Lower lobe of right lung (tissue), 2 donors: ENCODE measurements around the gene CD160. TPM values are rescaled to one million over a fixed set of nuclear protein-coding genes. Genes with fewer than 3 reads are reported as not detected.

Source experiments
- ATAC-seq, 2 donors: fragments of 200-7000 bp; cut with Tn5 transposase; one replicate each; pipeline ENCODE4 v1.9.1; 2020 to 2022; ENCODE audit warnings: mild to moderate bottlenecking in 2 of 2, moderate library complexity in 2 of 2
- DNase-seq: peaks from one replicate; pipeline ENCODE4 v3.0.0-alpha.2; 2020
- H3K27ac ChIP-seq: fragments of 200-600 bp; one replicate; pipeline ENCODE4 v1.8.0; 2022
- H3K27me3 ChIP-seq: fragments of 200-600 bp; one replicate; pipeline ENCODE4 v1.8.0; 2022; ENCODE audit warnings: low read depth
- H3K36me3 ChIP-seq: fragments of 200-600 bp; one replicate; pipeline ENCODE4 v1.8.0; 2022; ENCODE audit warnings: mild to moderate bottlenecking
- H3K4me1 ChIP-seq: fragments of 200-600 bp; one replicate; pipeline ENCODE4 v1.8.0; 2022
- H3K4me3 ChIP-seq: fragments of 200-600 bp; one replicate; pipeline ENCODE4 v1.8.0; 2022; ENCODE audit warnings: mild to moderate bottlenecking
- H3K9me3 ChIP-seq: fragments of 200-600 bp; one replicate; pipeline ENCODE4 v1.8.0; 2022
- CTCF ChIP-seq: fragments of 200-600 bp; IDR thresholded peaks from one replicate; pipeline ENCODE4 v1.8.0; 2022; ENCODE audit warnings: antibody characterized with exemption, mild to moderate bottlenecking
- intact Hi-C: fragments of 100-400 bp; cut with DNase I; formaldehyde crosslinking; loops from one replicate; pipeline ENCODE4 v1.11.0; 2022
- total RNA-seq: library from RNA; stranded (reverse); fragmentation: NEBNext Ultra II Directional; extraction: Animal tissue kit (Norgen Biotek cat#: 25700); gene quantifications from one replicate; pipeline ENCODE4 v1.2.1, GENCODE V29; 2021
- donor health status: DM: no; HTN: yes; CAD: no; lungs with severe emphysema.

The CD160 gene
- total RNA-seq, 1 donor from 2014 or later = 1.1 TPM

GRCh38 chr1:145701306-145701862 is 17.9 kb upstream of the CD160 start:
- TF ChIP-seq CTCF = no peak
- H3K4me1 ChIP-seq = no peaks in the 10 kb centered on the region
- H3K27me3 ChIP-seq = no peaks in the 10 kb centered on the region
- no peak overlapping the region for H3K27ac ChIP-seq
- intact Hi-C loops = no loop called here
- no peak overlapping the region for H3K4me3 ChIP-seq
- H3K36me3 ChIP-seq = no peaks in the 10 kb centered on the region
- H3K9me3 ChIP-seq = no peaks in the 10 kb centered on the region
- DNase-seq (no peak), ATAC-seq (no peak)

DNA sequence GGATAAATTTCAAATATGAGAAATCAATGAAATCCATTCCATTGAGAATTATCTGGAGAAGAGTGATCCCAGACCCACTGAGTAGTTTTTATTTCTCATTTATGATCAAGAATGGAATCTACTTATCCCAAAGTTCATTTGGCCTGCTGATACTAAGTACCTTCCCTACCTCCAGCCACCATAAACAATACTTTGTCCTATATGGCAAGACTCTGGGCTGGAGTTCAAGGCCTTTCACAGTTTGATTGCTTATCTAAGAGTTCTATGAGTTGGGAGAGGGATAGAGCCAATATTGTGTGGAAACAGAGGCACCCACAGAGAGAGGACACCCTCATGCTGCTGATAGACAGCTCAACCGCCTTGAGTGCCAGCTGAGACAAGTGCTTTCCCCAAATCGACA is 17.2 kb upstream of the CD160 start:
- no peaks in the 10 kb centered on the region for H3K9me3 ChIP-seq
- no peak for ATAC-seq
- DNase-seq = no peak

DNA sequence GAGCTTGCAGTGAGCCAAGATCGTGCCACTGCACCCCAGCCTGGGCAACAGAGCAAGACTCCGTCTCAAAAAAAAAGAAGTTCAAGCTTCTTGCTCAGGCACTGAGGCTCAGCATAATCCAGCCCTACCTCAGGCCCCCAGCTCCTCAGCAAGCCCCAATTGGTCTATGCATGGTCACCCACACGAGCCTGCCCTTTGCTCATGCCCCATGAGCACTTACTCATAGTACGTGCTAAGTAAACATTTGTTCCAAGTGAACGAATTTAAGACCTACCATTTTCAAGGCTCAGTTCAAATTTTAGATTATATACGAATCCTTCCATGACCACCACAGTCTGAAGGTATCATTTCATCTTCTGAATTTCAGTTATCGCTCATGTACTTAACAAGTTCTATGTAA is 16.5 kb upstream of the CD160 start:
- intact Hi-C loops = no loop called here
- no peak for TF ChIP-seq CTCF
- no peaks in the 10 kb centered on the region for H3K36me3 ChIP-seq
- no peaks in the 10 kb centered on the region for H3K9me3 ChIP-seq
- H3K27me3 ChIP-seq = no peaks in the 10 kb centered on the region
- ATAC-seq = no peak
- H3K27ac ChIP-seq = no peak overlapping the region
- H3K4me1 ChIP-seq = no peaks in the 10 kb centered on the region
- no peak overlapping the region for H3K4me3 ChIP-seq
- no peak for DNase-seq

More for the DNA sequence above, 17.2 kb upstream of the CD160 start:
- Histone ChIP-seq H3K27ac (no peak overlapping the region), H3K4me3 (no peak overlapping the region), H3K36me3 (no peaks in the 10 kb centered on the region), H3K27me3 (no peaks in the 10 kb centered on the region), H3K4me1 (no peaks in the 10 kb centered on the region)
- TF ChIP-seq CTCF = no peak
- intact Hi-C loops = no loop called here

- Histone ChIP-seq H3K36me3 (no peaks in the 10 kb centered on the region), H3K4me1 (no peaks in the 10 kb centered on the region), H3K27ac (no peak overlapping the region), H3K4me3 (no peak overlapping the region), H3K27me3 (no peaks in the 10 kb centered on the region), H3K9me3 (no peaks in the 10 kb centered on the region)
- TF ChIP-seq CTCF = no peak
- DNase-seq (no peak), ATAC-seq (no peak)
- intact Hi-C loops = no loop called here
Measured at GRCh38 chr1:145705622-145706021, 13.7 kb upstream of the CD160 start.

DNA sequence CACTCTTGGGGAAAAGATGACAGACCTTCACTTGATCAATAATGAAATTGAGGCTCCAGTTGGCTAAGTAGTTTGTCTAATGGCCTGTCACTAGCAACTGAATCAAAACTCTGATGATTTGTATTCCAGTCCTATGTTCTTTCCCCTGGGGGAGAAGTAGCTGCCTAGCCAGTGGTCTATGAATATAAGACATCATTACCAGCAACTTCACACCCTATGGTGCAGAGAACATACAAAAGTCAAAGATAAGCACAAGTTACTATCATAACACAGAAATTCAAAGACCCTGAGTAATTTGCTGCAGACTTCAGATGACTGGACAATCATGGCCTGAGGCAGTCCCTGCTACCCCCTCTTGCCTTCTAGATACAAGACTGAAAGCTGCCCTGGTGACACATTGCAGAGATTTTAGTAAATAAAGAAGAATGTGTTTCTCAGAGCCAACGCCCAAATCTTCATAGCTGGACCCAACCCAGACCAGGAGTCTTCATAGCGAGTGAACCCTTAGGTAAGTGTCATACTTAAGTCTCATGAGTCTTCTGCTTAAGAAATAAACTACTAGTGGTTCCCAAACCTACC is 13.1 kb upstream of the CD160 start:
- Histone ChIP-seq H3K4me1 (no peaks in the 10 kb centered on the region), H3K27me3 (no peaks in the 10 kb centered on the region), H3K27ac (no peak overlapping the region), H3K4me3 (no peak overlapping the region), H3K36me3 (no peaks in the 10 kb centered on the region), H3K9me3 (no peaks in the 10 kb centered on the region)
- no peak for DNase-seq
- intact Hi-C loops = no loop called here
- no peak for TF ChIP-seq CTCF
- no peak for ATAC-seq
